ENCODE measurements around the gene AUTS2. TPM values are rescaled to one million over a fixed set of nuclear protein-coding genes. Genes with fewer than 3 reads are reported as not detected.

AUTS2 gene
- total RNA-seq, 1 experiment from 2014 or later, result 2.5 TPM

GRCh38 chr7:69812756-69813155 is 214.5 kb downstream of the AUTS2 start:
- H3K9me3 ChIP-seq (ENCODE audit: control insufficient read depth, insufficient read depth, low read depth, low read length), result no peaks in the 10 kb centered on the region
- intact Hi-C loops (cut with micrococcal nuclease; ENCODE audit: unreplicated experiment), result no loop called here
- ChIA-PET POLR2A (no interaction called here), CTCF (no interaction called here)
- H3K4me1 ChIP-seq (ENCODE audit: control insufficient read depth, insufficient read depth, low read length), result no peaks in the 10 kb centered on the region
- in situ Hi-C loops (cut with HindIII; ENCODE audit: low pct_unique_long_range_greater_than_20kb, low sequenced_read_pairs), result no loop called here
- no peaks in the 10 kb centered on the region for H3K36me3 ChIP-seq (ENCODE audit: control insufficient read depth, insufficient read depth, low read length)
- no peak overlapping the region for H3K4me3 ChIP-seq (ENCODE audit: low read depth in 2 of 2, low read length in 2 of 2)
- TF ChIP-seq, protein P1, sequence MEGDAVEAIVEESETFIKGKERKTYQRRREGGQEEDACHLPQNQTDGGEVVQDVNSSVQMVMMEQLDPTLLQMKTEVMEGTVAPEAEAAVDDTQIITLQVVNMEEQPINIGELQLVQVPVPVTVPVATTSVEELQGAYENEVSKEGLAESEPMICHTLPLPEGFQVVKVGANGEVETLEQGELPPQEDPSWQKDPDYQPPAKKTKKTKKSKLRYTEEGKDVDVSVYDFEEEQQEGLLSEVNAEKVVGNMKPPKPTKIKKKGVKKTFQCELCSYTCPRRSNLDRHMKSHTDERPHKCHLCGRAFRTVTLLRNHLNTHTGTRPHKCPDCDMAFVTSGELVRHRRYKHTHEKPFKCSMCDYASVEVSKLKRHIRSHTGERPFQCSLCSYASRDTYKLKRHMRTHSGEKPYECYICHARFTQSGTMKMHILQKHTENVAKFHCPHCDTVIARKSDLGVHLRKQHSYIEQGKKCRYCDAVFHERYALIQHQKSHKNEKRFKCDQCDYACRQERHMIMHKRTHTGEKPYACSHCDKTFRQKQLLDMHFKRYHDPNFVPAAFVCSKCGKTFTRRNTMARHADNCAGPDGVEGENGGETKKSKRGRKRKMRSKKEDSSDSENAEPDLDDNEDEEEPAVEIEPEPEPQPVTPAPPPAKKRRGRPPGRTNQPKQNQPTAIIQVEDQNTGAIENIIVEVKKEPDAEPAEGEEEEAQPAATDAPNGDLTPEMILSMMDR (IDR thresholded peaks at IDR 0.05), result no peak
- no peak for DNase-seq (ENCODE audit: low read depth, low spot score)
- ATAC-seq, result no peak
- no peaks in the 10 kb centered on the region for H3K27me3 ChIP-seq (ENCODE audit: control insufficient read depth, insufficient read depth, low read length)
- H3K27ac ChIP-seq (ENCODE audit: low read length), result no peak overlapping the region
- no TSS peak for BruUV-seq (replicated peaks)

GRCh38 chr7:69813637-69814240 is 215.5 kb downstream of the AUTS2 start:
- Histone ChIP-seq H3K36me3 (ENCODE audit: control insufficient read depth, insufficient read depth, low read length) (no peaks in the 10 kb centered on the region), H3K4me1 (ENCODE audit: control insufficient read depth, insufficient read depth, low read length) (no peaks in the 10 kb centered on the region), H3K27ac (ENCODE audit: low read length) (no peak overlapping the region), H3K9me3 (ENCODE audit: control insufficient read depth, insufficient read depth, low read depth, low read length) (no peaks in the 10 kb centered on the region), H3K27me3 (ENCODE audit: control insufficient read depth, insufficient read depth, low read length) (no peaks in the 10 kb centered on the region), H3K4me3 (ENCODE audit: low read depth in 2 of 2, low read length in 2 of 2) (no peak overlapping the region)
- ChIA-PET POLR2A (no interaction called here), CTCF (no interaction called here)
- TF ChIP-seq REST (IDR thresholded peaks at IDR 0.05; ENCODE audit: insufficient read depth in 1 of 2, low read depth in 2 of 2, low read length in 1 of 2) (no peak), POLR2AphosphoS5 (IDR thresholded peaks at IDR 0.05; ENCODE audit: low read depth, low read length) (no peak), SIN3A (IDR thresholded peaks at IDR 0.05; ENCODE audit: borderline replicate concordance, insufficient read depth, low read depth, low read length) (no peak), TCF7L2 (IDR thresholded peaks at IDR 0.05; ENCODE audit: low read depth, low read length) (no peak)
- TF ChIP-seq, protein P1 (IDR thresholded peaks at IDR 0.05), result no peak
- DNase-seq (ENCODE audit: low read depth, low spot score) (no peak), ATAC-seq (no peak)
- in situ Hi-C loops (cut with HindIII; ENCODE audit: low pct_unique_long_range_greater_than_20kb, low sequenced_read_pairs) (no loop called here), intact Hi-C loops (cut with micrococcal nuclease; ENCODE audit: unreplicated experiment) (no loop called here)
- no TSS peak for BruUV-seq (replicated peaks)

Data from Panc1 (cell line).